ENCODE results near the gene AP1G2.

DNA sequence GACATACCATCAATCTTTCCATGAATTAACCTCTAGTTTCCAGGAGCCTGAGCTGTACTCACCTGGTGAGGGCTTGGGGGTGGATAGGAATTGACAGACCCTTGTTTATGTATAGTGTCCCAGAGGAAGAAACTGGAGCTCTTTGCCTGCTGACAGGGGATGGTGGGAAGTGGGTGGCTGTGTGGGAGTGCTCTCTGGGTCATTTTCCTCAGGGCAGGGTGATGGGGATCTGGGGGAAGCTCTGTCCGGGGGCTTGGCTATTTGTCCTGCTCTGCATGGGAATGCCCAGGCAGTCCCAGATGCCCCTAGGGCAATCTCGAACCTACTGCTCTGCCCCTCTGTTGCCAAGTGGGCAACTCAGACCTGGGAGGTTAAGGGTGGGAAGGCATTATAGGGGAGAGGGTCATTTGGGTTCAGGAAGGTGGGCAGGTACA, 46.8 kb upstream of the AP1G2 start:
- no peak for TF ChIP-seq POLR2A (IDR thresholded peaks at IDR 0.05)
- TF ChIP-seq, protein P1, sequence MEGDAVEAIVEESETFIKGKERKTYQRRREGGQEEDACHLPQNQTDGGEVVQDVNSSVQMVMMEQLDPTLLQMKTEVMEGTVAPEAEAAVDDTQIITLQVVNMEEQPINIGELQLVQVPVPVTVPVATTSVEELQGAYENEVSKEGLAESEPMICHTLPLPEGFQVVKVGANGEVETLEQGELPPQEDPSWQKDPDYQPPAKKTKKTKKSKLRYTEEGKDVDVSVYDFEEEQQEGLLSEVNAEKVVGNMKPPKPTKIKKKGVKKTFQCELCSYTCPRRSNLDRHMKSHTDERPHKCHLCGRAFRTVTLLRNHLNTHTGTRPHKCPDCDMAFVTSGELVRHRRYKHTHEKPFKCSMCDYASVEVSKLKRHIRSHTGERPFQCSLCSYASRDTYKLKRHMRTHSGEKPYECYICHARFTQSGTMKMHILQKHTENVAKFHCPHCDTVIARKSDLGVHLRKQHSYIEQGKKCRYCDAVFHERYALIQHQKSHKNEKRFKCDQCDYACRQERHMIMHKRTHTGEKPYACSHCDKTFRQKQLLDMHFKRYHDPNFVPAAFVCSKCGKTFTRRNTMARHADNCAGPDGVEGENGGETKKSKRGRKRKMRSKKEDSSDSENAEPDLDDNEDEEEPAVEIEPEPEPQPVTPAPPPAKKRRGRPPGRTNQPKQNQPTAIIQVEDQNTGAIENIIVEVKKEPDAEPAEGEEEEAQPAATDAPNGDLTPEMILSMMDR (IDR thresholded peaks at IDR 0.05) = no peak

All from Peyer's patch (tissue), 4 donors.